HEK293 (cell line): ENCODE results near the gene CCBE1.

ENCODE experiments used
- MEIS1 ChIP-seq: sonication (generic); formaldehyde crosslinking; IDR thresholded peaks from 2 replicates; pipeline ENCODE4 v1.8.1; 2022; ENCODE audit warnings: missing genetic modification reagents, mild to moderate bottlenecking, borderline replicate concordance
- MYNN ChIP-seq: fragments of 450-650 bp; formaldehyde crosslinking; IDR thresholded peaks from 2 replicates; pipeline ENCODE4 v1.5.1; 2016; ENCODE audit warnings: missing biosample characterization, missing genetic modification characterization, borderline replicate concordance
- ZNF140 ChIP-seq: fragments of 450-650 bp; formaldehyde crosslinking; IDR thresholded peaks from 2 replicates; pipeline ENCODE4 v1.5.1; 2016; ENCODE audit warnings: missing biosample characterization, missing genetic modification characterization
- ZNF292 ChIP-seq: fragments of 450-650 bp; formaldehyde crosslinking; IDR thresholded peaks from 2 replicates; pipeline ENCODE4 v1.5.1; 2016; ENCODE audit warnings: low read depth, missing biosample characterization, missing genetic modification characterization, borderline replicate concordance
- TF ChIP-seq, protein P1 (sequence below): fragments of 450-650 bp; formaldehyde crosslinking; IDR thresholded peaks from 2 replicates; pipeline ENCODE4 v1.5.1; 2016; ENCODE audit warnings: missing biosample characterization, missing genetic modification characterization

DNA sequence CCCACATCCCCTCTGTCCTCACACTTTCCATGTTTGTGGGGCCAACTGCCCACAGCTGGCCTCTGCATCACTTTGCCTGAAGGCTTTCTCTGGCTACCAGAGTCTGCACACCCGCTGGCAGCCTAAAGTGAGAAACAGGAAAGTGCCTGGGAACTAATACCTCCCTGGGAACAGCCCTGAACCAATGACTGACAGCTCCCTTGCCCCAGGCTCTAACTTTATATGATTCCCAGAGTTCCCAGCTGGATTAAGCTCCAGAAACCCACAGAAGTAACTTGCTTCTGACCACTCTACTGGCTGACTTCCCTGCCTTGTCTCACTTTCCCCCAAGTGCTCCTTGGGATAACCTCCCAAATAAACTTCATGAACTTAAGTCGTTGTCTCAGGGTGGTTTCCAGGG is 178.5 kb downstream of the CCBE1 start:
- TF ChIP-seq MYNN (tag by site-specific recombination) (no peak), MEIS1 (no peak), ZNF292 (tag by site-specific recombination) (no peak), ZNF140 (tag by site-specific recombination) (no peak)
- TF ChIP-seq, protein P1, sequence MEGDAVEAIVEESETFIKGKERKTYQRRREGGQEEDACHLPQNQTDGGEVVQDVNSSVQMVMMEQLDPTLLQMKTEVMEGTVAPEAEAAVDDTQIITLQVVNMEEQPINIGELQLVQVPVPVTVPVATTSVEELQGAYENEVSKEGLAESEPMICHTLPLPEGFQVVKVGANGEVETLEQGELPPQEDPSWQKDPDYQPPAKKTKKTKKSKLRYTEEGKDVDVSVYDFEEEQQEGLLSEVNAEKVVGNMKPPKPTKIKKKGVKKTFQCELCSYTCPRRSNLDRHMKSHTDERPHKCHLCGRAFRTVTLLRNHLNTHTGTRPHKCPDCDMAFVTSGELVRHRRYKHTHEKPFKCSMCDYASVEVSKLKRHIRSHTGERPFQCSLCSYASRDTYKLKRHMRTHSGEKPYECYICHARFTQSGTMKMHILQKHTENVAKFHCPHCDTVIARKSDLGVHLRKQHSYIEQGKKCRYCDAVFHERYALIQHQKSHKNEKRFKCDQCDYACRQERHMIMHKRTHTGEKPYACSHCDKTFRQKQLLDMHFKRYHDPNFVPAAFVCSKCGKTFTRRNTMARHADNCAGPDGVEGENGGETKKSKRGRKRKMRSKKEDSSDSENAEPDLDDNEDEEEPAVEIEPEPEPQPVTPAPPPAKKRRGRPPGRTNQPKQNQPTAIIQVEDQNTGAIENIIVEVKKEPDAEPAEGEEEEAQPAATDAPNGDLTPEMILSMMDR (tag by site-specific recombination) = no peak
